T-helper 1 cell treated with Interleukin-12 subunit alpha and Interleukin-12 subunit beta and Interleukin-4 antibody, amounts not matched to agents 30 μg/mL and 1 μg/mL, for 36 hours (primary cell): Measurements from ENCODE around the gene PLXNC1.
A peak's percentile ranks its signal among the peaks of the same experiment; 100 is the strongest.
"Not testable (repeated sequence)": the region's sequence is repeated elsewhere in the genome, so short reads cannot be mapped to it uniquely, and the experiment has no call there.

Source experiments
- H3K27ac Mint-ChIP-seq: one replicate; pipeline ENCODE4 v1.8.0; 2021; ENCODE audit warnings: mild to moderate bottlenecking, mixed read lengths
- H3K27me3 Mint-ChIP-seq: one replicate; pipeline ENCODE4 v1.8.0; 2021; ENCODE audit warnings: low read depth, mixed read lengths
- H3K36me3 Mint-ChIP-seq: one replicate; pipeline ENCODE4 v1.8.0; 2021; ENCODE audit warnings: low read depth, mixed read lengths
- H3K4me1 Mint-ChIP-seq: one replicate; pipeline ENCODE4 v1.8.0; 2021; ENCODE audit warnings: low read depth, mixed read lengths
- H3K4me3 Mint-ChIP-seq: one replicate; pipeline ENCODE4 v1.8.0; 2021; ENCODE audit warnings: mild to moderate bottlenecking, moderate library complexity, mixed read lengths
- H3K9me3 Mint-ChIP-seq: one replicate; pipeline ENCODE4 v1.8.0; 2021; ENCODE audit warnings: mixed read lengths

The PLXNC1 gene

DNA sequence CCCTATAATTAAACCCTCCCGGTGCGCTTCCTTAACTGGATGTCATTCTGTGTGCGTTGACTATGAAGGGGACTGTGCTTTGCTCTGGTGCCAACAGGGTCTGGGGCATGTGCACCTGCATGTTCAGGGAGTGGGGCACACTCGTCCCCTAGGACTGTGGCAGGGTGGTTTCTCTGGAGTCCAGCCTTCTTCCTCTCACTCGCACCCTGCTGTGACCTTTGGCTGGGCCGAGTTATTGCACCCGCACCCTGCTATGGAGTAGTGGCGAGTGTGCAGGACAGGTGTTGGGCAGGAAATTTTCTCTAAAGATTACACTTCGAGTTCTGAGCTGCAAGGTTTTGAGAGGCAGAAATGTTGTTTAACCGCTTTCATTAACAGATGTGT is 138.9 kb downstream of the PLXNC1 start:
- Mint-ChIP-seq H3K36me3 (peaks cover 48% of the 10 kb centered on the region), H3K27me3 (no peaks in the 10 kb centered on the region), H3K27ac (no peak overlapping the region), H3K4me3 (no peak overlapping the region), H3K9me3 (no peaks in the 10 kb centered on the region), H3K4me1 (peaks cover 14% of the 10 kb centered on the region)

DNA sequence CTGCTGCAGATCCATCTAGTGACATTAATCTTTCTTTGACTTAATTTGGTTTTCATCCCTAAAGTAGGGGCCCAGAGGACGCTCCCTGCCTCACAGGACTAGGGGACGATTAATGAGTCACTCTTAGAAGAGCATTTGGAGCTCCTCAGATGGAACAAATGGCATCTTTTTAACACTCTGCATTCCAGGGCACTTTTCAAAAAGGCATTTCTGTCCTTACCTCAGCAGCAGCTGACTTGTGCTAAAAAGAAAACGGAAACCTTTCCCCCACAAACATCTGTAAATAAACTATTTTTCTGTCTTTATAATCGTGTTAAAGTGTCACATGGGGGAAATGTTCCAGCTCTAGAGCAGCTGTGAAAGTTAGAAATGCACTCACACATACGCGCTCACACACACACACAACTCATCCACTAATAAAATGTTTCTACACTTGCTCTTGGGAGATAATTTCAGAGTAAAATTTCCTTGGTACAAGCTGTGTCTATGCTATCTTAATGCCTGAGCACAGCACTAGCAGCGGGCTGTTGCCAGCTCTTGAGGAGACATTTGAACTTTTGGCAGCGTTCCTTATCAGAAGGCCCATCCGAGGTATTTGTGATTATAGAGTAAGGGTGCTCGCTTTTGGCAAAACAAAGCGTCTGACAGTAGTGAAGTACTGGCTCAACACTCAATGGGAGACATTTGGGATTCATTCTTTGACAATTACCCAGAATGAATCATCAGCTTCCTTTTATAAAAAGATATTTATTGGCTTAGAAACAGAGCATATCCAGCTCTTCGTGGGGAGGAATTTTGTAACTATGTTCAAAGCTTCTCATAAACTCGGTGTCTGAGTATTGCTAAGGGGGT is 141.3 kb downstream of the PLXNC1 start:
- Mint-ChIP-seq H3K27ac (no peak overlapping the region), H3K36me3 (peaks cover 34% of the 10 kb centered on the region), H3K27me3 (no peaks in the 10 kb centered on the region), H3K4me1 (peaks cover 3% of the 10 kb centered on the region), H3K4me3 (no peak overlapping the region), H3K9me3 (no peaks in the 10 kb centered on the region)

DNA sequence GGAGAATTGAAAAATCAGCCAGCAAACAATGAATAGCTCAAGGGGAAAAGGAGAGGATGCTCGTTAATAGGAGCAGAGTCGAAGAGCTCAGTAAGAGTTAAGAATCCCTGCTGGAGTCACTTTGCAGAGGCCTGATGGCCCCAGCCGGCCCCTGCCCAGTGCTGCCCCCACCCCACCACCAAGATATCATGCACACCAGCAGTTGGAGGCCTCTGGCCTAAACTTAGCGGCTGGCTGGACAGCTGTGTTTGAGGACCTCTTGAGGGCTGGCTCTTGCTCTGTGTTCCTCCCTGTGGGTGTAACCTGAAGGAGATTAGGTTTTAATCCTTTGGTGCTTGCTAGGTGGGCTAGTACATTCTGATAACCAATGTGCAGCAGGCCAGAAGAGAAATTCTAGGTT is 142.0 kb downstream of the PLXNC1 start:
- H3K4me1 Mint-ChIP-seq, result peaks cover 4% of the 10 kb centered on the region
- H3K27ac Mint-ChIP-seq, result no peak overlapping the region
- peaks cover 37% of the 10 kb centered on the region for H3K36me3 Mint-ChIP-seq

DNA sequence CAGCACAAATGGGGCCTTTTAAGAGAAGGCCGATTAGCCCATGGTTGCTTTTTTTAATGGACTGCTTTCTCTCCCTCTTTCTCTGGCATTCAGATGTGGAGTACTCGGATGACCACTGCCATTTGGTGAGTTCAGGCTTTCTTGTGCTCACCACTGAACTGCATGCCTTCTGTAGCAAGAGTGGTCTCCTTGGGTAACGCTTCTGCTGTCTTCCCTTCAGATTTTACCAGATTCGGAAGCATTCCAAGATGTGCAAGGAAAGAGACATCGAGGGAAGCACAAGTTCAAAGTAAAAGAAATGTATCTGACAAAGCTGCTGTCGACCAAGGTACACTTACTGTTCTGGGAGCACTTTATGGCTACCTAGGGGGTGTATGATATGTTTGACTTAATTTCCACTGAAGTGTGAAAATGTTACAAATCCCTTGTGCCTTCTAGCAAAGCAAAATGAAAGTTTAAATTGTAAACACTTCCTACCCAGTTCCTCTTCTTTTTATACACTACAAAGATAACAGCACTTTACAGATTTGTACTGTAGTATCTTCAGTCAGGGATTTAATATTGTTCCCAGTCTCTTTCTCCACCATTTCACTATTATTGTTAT is 148.8 kb downstream of the PLXNC1 start:
- peaks cover 60% of the 10 kb centered on the region for H3K36me3 Mint-ChIP-seq
- H3K27me3 Mint-ChIP-seq, result no peaks in the 10 kb centered on the region
- no peaks in the 10 kb centered on the region for H3K9me3 Mint-ChIP-seq
- H3K27ac Mint-ChIP-seq, result no peak overlapping the region
- H3K4me1 Mint-ChIP-seq, result peaks cover 22% of the 10 kb centered on the region
- H3K4me3 Mint-ChIP-seq, result no peak overlapping the region

More for the DNA sequence above, 142.0 kb downstream of the PLXNC1 start:
- H3K4me3 Mint-ChIP-seq, result no peak overlapping the region
- no peaks in the 10 kb centered on the region for H3K9me3 Mint-ChIP-seq
- H3K27me3 Mint-ChIP-seq, result no peaks in the 10 kb centered on the region

DNA sequence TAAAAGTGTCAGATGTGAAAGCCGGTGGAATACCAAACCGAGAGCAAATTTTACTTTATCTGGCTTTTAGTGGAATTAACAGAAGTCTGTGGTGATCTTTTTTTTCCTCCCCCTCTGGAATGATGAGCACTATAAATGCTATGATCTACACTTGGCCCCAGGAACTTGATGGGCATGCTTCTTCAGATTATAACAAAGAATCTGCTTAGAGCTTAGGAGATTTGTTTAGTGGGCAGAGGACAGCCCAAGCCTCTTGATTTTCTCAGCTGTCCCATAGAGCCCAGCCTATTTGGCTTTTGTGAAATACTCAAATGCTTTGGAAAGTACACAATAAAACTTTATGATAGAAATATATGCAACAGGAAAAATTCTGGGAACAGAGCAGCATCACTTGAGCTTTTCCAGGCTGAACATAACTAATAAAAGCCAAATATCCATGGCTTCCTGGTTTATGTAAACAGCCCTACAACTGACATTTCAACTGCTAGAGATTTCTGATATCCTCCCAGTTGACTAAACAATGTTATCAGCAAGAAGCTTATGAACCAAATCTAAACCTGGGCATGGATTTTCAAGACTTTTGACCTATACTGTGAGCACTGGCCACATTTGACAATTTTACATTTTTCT is 149.6 kb downstream of the PLXNC1 start:
- Mint-ChIP-seq H3K36me3 (peaks cover 67% of the 10 kb centered on the region), H3K9me3 (no peaks in the 10 kb centered on the region), H3K4me3 (no peak overlapping the region), H3K27ac (no peak overlapping the region), H3K27me3 (no peaks in the 10 kb centered on the region), H3K4me1 (peaks cover 26% of the 10 kb centered on the region)

DNA sequence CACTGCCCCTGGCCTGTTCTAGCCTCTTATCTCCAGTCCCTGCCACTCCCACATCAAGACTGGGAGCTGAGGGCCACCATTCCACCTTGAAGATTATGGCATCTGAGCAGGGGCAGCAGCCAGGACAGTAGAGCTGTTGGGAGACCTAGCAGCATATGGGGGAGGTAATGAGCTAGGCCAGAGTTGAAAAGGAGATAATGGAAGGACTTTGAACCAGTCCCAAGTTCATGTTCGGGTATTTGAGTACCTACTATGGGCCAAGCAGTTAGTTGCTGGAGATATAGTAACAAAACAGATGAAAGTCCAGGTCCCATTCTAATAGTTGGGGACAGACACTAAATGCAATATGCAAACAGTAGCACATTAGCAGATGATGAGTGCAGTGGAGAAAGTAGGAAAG is 151.5 kb downstream of the PLXNC1 start:
- Mint-ChIP-seq H3K4me3 (no peak overlapping the region), H3K27ac (no peak overlapping the region), H3K9me3 (no peaks in the 10 kb centered on the region), H3K4me1 (peaks cover 36% of the 10 kb centered on the region), H3K27me3 (no peaks in the 10 kb centered on the region), H3K36me3 (peaks cover 68% of the 10 kb centered on the region)

DNA sequence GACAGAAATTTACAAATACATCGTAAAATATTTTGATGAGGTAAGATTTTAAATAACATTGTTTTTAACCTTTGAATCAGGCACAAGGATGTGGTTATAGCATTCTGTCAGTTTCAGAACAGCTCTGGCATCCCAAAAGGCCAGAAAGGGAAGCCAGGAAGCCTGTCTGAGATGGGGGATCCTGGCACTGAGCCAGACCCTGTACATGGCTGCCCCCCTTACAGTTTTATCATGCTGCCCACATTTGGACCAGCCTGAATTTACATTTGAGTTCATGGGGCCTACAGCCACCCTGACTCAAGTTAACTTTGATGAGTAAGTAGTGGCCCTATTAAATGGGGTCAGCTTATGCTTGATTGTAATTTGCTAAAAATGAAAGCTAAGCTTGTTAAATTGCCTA is 155.6 kb downstream of the PLXNC1 start:
- no peak overlapping the region for H3K4me3 Mint-ChIP-seq
- no peaks in the 10 kb centered on the region for H3K27me3 Mint-ChIP-seq
- no peak overlapping the region for H3K27ac Mint-ChIP-seq
- H3K36me3 Mint-ChIP-seq, result peaks cover 63% of the 10 kb centered on the region
- H3K4me1 Mint-ChIP-seq, result peaks cover 51% of the 10 kb centered on the region
- H3K9me3 Mint-ChIP-seq, result no peaks in the 10 kb centered on the region

DNA sequence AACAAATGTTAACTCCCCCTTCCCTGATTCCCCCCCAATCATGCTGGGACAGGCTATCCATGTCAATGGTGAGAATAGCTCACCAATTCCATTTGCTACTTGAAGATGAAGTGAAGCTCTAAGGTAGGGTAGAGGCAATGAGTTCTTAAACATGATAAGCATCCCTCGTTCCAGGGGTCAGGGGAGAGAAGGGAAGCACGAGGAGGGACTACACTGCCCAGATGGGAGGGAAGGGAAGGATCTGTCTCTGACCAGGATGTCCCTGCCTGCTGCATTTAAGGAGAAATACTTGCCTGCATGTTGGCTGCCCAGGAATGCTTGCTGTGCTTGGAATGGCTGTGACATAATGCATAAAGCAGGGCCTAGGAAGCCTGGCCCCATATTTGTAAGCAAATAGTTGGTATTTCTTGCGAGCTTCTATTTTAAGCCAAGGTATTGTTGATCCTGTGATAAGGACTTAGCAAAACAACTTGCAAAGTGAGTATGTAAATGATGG is 156.2 kb downstream of the PLXNC1 start:
- peak overlapping the region; percentile 7 for H3K4me3 Mint-ChIP-seq

DNA sequence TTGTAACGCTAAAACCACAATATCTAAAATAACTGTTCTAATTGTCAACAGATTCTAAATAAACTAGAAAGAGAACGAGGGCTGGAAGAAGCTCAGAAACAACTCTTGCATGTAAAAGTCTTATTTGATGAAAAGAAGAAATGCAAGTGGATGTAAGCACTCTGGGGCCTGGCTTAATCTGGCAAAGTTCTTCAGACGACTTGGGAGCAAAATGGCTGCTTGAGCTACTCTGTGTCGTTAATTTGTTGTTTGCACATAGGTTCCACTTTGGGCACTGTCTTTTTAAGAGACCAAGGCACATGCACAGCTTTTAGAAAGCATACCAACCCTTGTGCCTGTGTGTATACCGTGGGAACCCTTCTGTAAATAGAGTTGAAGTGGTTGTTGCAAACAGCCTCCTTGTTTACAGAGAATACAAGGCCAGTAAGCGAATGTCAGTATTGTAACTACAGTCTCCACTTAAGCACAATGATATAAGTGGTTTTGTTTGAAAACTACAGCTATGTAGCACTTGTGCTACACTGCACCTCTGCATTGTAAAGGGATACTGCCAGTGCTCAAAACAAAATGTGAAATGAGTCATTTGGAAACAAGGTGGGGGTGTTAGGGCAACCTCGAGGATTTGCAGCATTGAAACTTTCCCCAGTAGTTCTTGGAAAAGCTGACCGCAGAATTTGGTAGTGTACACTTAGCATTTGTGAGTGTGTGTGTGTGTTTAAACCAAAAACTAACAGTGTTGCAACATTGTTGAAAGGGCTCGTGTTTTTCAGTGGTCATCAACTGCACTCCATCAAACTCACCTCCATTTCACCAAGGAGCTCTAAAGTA is 157.0 kb downstream of the PLXNC1 start:
- Mint-ChIP-seq H3K36me3 (peaks cover 65% of the 10 kb centered on the region), H3K27me3 (no peaks in the 10 kb centered on the region), H3K4me1 (peaks cover 51% of the 10 kb centered on the region), H3K4me3 (peak overlapping the region; percentile 61), H3K9me3 (no peaks in the 10 kb centered on the region), H3K27ac (peak overlapping the region; percentile 76)

More for the DNA sequence above, 156.2 kb downstream of the PLXNC1 start:
- Mint-ChIP-seq H3K9me3 (no peaks in the 10 kb centered on the region), H3K27ac (peak overlapping the region; percentile 76), H3K4me1 (peaks cover 54% of the 10 kb centered on the region), H3K27me3 (no peaks in the 10 kb centered on the region), H3K36me3 (peaks cover 67% of the 10 kb centered on the region)

DNA sequence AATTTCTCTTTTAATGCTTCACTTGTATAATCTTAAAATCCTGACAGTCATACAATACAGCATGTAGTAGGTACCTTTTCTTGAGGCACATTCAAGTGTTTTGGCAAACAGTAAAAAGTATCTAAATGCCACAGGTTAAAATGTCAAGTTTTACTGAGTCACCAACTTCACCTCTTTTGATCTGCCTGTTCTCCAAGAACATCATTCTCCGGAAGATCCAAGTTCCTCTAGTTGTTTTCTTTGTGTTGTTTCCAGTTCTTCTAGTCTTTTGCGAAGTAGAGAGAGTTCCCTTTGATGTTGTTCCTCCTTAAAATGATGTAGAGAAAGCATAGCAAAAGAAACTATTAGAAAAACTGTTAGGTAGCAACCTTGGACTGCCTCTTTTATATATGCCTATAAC is 160.2 kb downstream of the PLXNC1 start:
- no peaks in the 10 kb centered on the region for H3K9me3 Mint-ChIP-seq
- no peaks in the 10 kb centered on the region for H3K27me3 Mint-ChIP-seq
- H3K27ac Mint-ChIP-seq, result no peak overlapping the region
- no peak overlapping the region for H3K4me3 Mint-ChIP-seq
- H3K4me1 Mint-ChIP-seq, result peaks cover 36% of the 10 kb centered on the region
- H3K36me3 Mint-ChIP-seq, result peaks cover 55% of the 10 kb centered on the region

DNA sequence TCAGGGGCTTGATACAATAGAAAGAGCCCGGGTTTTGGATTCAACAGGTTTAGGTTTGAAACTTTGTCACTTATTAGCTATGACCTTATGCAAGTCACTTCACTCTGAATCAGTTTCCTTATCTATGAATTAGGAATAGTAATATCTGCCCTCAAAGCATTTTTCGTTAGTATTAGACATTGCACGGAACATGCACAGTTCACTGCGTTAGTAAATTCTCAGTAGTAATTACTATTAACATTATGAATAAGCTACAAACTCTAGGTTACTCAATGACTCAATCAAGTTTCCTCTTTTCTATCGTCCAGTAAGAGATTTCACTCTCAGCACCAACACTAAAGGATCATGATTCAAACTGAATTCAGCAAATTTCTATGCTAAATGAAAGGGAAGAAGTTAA is 161.0 kb downstream of the PLXNC1 start:
- peaks cover 54% of the 10 kb centered on the region for H3K36me3 Mint-ChIP-seq
- no peak overlapping the region for H3K4me3 Mint-ChIP-seq
- H3K27me3 Mint-ChIP-seq, result no peaks in the 10 kb centered on the region
- no peak overlapping the region for H3K27ac Mint-ChIP-seq
- H3K9me3 Mint-ChIP-seq, result no peaks in the 10 kb centered on the region
- peaks cover 32% of the 10 kb centered on the region for H3K4me1 Mint-ChIP-seq

DNA sequence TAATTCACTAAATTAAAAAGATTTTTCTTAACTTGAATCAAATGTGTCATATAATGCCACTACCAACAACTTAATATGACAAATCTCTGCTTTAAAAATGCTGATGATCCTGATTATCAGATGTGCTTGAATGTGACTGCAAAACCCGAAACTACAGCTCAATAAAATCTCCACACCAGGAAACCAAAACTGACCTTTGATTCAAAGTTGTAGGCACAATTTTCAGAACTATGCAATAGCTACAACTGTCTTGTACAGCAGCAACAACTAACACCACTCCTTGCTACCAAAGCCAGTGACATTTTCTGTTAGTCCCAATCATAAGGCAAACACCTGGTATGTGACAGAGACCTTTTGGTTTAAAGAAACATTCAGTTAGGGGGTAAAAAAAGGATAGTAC is 164.0 kb downstream of the PLXNC1 start:
- no peak overlapping the region for H3K4me3 Mint-ChIP-seq
- H3K4me1 Mint-ChIP-seq, result peaks cover 10% of the 10 kb centered on the region
- peaks cover 11% of the 10 kb centered on the region for H3K9me3 Mint-ChIP-seq
- peaks cover 43% of the 10 kb centered on the region for H3K36me3 Mint-ChIP-seq
- no peak overlapping the region for H3K27ac Mint-ChIP-seq
- H3K27me3 Mint-ChIP-seq, result no peaks in the 10 kb centered on the region

DNA sequence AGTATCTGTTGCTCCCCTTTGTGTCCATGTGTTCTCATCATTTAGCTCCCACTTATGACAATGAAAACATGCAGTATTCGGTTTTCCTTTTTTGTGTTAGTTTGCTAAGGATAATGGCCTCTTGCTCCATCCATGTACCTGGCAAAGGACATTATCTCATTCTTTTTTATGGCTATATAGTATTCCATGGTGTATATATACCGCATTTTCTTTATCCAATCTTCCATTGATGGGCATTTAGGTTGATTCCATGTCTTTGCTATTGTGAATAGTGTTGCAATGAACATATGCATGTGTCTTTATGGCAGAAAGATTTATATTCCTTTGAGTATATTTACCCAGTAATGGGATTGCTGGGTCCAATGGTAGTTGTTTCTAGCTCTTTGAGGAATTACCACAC is 168.2 kb downstream of the PLXNC1 start:
- not testable (repeated sequence) for H3K4me3 Mint-ChIP-seq, H3K4me1 Mint-ChIP-seq, H3K27me3 Mint-ChIP-seq, H3K27ac Mint-ChIP-seq
- peaks cover 49% of the 10 kb centered on the region for H3K9me3 Mint-ChIP-seq
- H3K36me3 Mint-ChIP-seq, result peaks cover 53% of the 10 kb centered on the region

DNA sequence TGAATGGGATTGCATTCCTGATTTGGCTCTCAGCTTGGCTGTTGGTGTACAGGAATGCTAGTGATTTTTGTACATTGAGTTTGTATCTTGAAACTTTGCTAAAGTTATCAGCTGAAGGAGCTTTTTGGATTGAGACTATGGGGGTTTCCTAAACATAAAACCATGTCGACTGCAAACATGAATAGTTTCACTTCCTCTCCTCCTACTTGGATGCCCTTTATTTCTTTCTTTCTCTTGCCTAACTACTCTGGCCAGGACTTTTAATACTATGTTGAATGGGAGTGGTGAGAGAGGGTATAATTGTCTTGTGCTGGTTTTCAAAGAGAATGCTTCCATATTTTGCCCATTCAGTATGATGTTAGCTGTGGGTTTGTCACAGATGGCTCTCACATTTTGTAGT is 169.8 kb downstream of the PLXNC1 start:
- Mint-ChIP-seq H3K4me1 (peaks cover 5% of the 10 kb centered on the region), H3K9me3 (peaks cover 50% of the 10 kb centered on the region), H3K27me3 (no peaks in the 10 kb centered on the region), H3K4me3 (no peak overlapping the region), H3K27ac (no peak overlapping the region), H3K36me3 (peaks cover 56% of the 10 kb centered on the region)
